Tibial nerve (tissue), 4 donors: Measurements from ENCODE around the gene GABPB1.

Experiments used
- EP300 ChIP-seq, 2 donors: sonication (generic); formaldehyde crosslinking; IDR thresholded peaks; one replicate each; pipeline ENCODE4 v1.6.1; 2017; ENCODE audit warnings: antibody characterized with exemption in 2 of 2, mild to moderate bottlenecking in 1 of 2
- POLR2A ChIP-seq, 2 donors: fragments of 450-650 bp; IDR thresholded peaks; one replicate each; pipeline ENCODE4 v1.6.1; 2017; ENCODE audit warnings: antibody characterized with exemption in 2 of 2, mild to moderate bottlenecking in 2 of 2, moderate library complexity in 2 of 2
- TF ChIP-seq, protein P1 (sequence below), 5 experiments: fragments of 200-600 bp in 3 of 5; fragments of 450-650 bp in 2 of 5; sonication (generic) in 3 of 5; IDR thresholded peaks; one replicate each; pipeline ENCODE4 v1.5.1; 2016 to 2019; ENCODE audit warnings: antibody characterized with exemption in 5 of 5, mild to moderate bottlenecking in 3 of 5, moderate library complexity in 2 of 5

DNA sequence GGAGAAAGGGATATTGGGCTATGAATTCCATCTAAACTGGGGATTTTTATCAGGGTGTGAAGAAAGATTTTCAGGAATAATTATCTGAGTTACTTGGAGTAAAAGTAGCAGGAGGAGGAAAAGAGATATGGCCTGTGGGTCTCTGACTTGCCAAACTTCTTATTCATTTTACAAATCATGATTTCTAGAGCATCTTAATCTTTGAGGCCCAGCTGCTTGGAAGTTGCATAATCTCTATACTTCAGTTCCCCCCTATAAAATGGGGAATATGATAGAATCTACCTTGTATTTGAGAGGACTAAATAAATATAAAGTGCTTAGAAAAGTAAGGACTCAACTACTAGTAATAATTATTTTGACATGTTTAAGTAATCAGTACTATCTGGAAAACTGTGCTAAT is 11.0 kb upstream of the GABPB1 start:
- TF ChIP-seq, protein P1, sequence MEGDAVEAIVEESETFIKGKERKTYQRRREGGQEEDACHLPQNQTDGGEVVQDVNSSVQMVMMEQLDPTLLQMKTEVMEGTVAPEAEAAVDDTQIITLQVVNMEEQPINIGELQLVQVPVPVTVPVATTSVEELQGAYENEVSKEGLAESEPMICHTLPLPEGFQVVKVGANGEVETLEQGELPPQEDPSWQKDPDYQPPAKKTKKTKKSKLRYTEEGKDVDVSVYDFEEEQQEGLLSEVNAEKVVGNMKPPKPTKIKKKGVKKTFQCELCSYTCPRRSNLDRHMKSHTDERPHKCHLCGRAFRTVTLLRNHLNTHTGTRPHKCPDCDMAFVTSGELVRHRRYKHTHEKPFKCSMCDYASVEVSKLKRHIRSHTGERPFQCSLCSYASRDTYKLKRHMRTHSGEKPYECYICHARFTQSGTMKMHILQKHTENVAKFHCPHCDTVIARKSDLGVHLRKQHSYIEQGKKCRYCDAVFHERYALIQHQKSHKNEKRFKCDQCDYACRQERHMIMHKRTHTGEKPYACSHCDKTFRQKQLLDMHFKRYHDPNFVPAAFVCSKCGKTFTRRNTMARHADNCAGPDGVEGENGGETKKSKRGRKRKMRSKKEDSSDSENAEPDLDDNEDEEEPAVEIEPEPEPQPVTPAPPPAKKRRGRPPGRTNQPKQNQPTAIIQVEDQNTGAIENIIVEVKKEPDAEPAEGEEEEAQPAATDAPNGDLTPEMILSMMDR (IDR thresholded peaks at IDR 0.05) = no peak
- TF ChIP-seq POLR2A (IDR thresholded peaks at IDR 0.05) (no peak), EP300 (IDR thresholded peaks at IDR 0.05) (no peak)
